ENCODE data around the gene TGFBR2. TPM values are rescaled to one million over a fixed set of nuclear protein-coding genes. Genes with fewer than 3 reads are reported as not detected.

TGFBR2 gene
- polyA plus RNA-seq, 1 of the 3 experiments (the other 2 are of a cell fraction), result 48.3 TPM

DNA sequence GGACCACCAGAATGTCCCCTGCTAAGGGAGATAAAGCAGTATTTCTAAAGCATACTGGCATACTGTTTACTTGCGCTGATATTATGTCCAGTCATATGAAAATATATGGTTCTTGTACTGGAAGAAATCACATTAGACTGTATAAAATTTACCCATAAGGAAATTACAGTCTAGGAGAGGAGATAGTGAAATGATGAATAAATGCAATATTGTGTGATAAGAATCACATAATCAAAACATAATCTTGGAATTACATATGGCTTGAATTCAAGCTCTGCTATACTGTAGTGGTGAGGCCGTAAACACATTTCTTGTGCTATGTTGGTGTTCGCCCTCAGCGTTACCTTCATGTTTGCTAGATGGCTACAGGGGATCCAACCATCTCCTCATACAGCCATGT, 20.7 kb upstream of the TGFBR2 start:
- no peaks in the 10 kb centered on the region for H3K9me3 ChIP-seq
- peaks cover 0 to 2% of the 10 kb centered on the region in 2 experiments; a peak in 2 of 4 replicates for H3K4me1 ChIP-seq (ENCODE audit: control insufficient read depth in 1 of 2, insufficient read depth in 2 of 2, low read depth in 1 of 2, low read length in 1 of 2)
- peak; percentile 27 for DNase-seq
- no peaks in the 10 kb centered on the region for H3K79me2 ChIP-seq (ENCODE audit: insufficient read depth)
- no peaks in the 10 kb centered on the region for H3K9me2 ChIP-seq
- H3K36me3 ChIP-seq (replicated peaks in 1 of 2; ENCODE audit: control insufficient read depth in 1 of 2, insufficient read depth in 2 of 2, low read length in 1 of 2), result no peaks in the 10 kb centered on the region
- TF ChIP-seq YY1 (IDR thresholded peaks at IDR 0.05; ENCODE audit: low read depth), result no peak
- no peak for TF ChIP-seq POLR2AphosphoS5 (IDR thresholded peaks at IDR 0.05; ENCODE audit: low read depth, low read length)
- TF ChIP-seq, protein P1, sequence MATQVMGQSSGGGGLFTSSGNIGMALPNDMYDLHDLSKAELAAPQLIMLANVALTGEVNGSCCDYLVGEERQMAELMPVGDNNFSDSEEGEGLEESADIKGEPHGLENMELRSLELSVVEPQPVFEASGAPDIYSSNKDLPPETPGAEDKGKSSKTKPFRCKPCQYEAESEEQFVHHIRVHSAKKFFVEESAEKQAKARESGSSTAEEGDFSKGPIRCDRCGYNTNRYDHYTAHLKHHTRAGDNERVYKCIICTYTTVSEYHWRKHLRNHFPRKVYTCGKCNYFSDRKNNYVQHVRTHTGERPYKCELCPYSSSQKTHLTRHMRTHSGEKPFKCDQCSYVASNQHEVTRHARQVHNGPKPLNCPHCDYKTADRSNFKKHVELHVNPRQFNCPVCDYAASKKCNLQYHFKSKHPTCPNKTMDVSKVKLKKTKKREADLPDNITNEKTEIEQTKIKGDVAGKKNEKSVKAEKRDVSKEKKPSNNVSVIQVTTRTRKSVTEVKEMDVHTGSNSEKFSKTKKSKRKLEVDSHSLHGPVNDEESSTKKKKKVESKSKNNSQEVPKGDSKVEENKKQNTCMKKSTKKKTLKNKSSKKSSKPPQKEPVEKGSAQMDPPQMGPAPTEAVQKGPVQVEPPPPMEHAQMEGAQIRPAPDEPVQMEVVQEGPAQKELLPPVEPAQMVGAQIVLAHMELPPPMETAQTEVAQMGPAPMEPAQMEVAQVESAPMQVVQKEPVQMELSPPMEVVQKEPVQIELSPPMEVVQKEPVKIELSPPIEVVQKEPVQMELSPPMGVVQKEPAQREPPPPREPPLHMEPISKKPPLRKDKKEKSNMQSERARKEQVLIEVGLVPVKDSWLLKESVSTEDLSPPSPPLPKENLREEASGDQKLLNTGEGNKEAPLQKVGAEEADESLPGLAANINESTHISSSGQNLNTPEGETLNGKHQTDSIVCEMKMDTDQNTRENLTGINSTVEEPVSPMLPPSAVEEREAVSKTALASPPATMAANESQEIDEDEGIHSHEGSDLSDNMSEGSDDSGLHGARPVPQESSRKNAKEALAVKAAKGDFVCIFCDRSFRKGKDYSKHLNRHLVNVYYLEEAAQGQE (IDR thresholded peaks at IDR 0.05; ENCODE audit: low read depth, low read length), result no peak
- TF ChIP-seq SMC3 (IDR thresholded peaks at IDR 0.05; ENCODE audit: low read depth, low read length), result no peak
- TF ChIP-seq, protein P2, sequence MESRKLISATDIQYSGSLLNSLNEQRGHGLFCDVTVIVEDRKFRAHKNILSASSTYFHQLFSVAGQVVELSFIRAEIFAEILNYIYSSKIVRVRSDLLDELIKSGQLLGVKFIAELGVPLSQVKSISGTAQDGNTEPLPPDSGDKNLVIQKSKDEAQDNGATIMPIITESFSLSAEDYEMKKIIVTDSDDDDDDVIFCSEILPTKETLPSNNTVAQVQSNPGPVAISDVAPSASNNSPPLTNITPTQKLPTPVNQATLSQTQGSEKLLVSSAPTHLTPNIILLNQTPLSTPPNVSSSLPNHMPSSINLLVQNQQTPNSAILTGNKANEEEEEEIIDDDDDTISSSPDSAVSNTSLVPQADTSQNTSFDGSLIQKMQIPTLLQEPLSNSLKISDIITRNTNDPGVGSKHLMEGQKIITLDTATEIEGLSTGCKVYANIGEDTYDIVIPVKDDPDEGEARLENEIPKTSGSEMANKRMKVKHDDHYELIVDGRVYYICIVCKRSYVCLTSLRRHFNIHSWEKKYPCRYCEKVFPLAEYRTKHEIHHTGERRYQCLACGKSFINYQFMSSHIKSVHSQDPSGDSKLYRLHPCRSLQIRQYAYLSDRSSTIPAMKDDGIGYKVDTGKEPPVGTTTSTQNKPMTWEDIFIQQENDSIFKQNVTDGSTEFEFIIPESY (IDR thresholded peaks at IDR 0.05; ENCODE audit: borderline replicate concordance, low read depth), result no peak
- TF ChIP-seq, protein P3, sequence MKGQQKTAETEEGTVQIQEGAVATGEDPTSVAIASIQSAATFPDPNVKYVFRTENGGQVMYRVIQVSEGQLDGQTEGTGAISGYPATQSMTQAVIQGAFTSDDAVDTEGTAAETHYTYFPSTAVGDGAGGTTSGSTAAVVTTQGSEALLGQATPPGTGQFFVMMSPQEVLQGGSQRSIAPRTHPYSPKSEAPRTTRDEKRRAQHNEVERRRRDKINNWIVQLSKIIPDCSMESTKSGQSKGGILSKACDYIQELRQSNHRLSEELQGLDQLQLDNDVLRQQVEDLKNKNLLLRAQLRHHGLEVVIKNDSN (IDR thresholded peaks at IDR 0.05; ENCODE audit: borderline replicate concordance, low read depth), result no peak
- TF ChIP-seq EP300 (IDR thresholded peaks at IDR 0.05; ENCODE audit: borderline replicate concordance in 1 of 2, low read depth in 1 of 2, low read length in 1 of 2), result peak in 1 of 2 experiments; percentile 63; a peak in 1 of 4 replicates
- TF ChIP-seq RCOR1 (IDR thresholded peaks at IDR 0.05; ENCODE audit: low read length), result peak; percentile 79; the same call in 1 of the 2 replicates
- TF ChIP-seq EZH2phosphoT487 (IDR thresholded peaks at IDR 0.05; ENCODE audit: borderline replicate concordance, low read depth), result no peak
- TF ChIP-seq SIN3A (IDR thresholded peaks at IDR 0.05; ENCODE audit: borderline replicate concordance, low read depth, low read length), result no peak
- no peak for TF ChIP-seq RAD21 (IDR thresholded peaks at IDR 0.05; ENCODE audit: low read length)
- TF ChIP-seq, protein P4, sequence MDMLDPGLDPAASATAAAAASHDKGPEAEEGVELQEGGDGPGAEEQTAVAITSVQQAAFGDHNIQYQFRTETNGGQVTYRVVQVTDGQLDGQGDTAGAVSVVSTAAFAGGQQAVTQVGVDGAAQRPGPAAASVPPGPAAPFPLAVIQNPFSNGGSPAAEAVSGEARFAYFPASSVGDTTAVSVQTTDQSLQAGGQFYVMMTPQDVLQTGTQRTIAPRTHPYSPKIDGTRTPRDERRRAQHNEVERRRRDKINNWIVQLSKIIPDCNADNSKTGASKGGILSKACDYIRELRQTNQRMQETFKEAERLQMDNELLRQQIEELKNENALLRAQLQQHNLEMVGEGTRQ (IDR thresholded peaks at IDR 0.05; ENCODE audit: borderline replicate concordance, low read depth, low read length), result no peak
- peak; percentile 74 for TF ChIP-seq GATA2 (CRISPR knock-in tag; IDR thresholded peaks at IDR 0.05)
- TF ChIP-seq FOXJ3 (CRISPR knock-in tag; IDR thresholded peaks at IDR 0.05), result no peak
- TF ChIP-seq TEAD4 (IDR thresholded peaks at IDR 0.05; ENCODE audit: borderline replicate concordance, insufficient read depth), result no peak
- TF ChIP-seq CHD2 (IDR thresholded peaks at IDR 0.05; ENCODE audit: low read length, partially characterized antibody), result peak; percentile 36
- ChIA-PET CTCF (interaction anchor here (1.1 kb wide), 1 partner anchor 108 kb away, joined by 4 read pairs; no protein-coding TSS in a partner anchor), POLR2A (no interaction called here)
- WGBS (ENCODE audit: low lambda C conversion rate), result 94% methylated on average over 4 of the region's 4 CpGs
- no peak overlapping the region for H2AFZ ChIP-seq (ENCODE audit: low read depth)
- H4K20me1 ChIP-seq (ENCODE audit: insufficient read depth), result no peaks in the 10 kb centered on the region
- no peak overlapping the region for H3K4me3 ChIP-seq (ENCODE audit: low read depth in 2 of 2, low read length in 1 of 2)
- no peaks in the 10 kb centered on the region for H3K27me3 ChIP-seq (ENCODE audit: insufficient read depth)
- no peaks in the 10 kb centered on the region for H3F3A ChIP-seq (replicated peaks; ENCODE audit: insufficient read depth)
- no peak overlapping the region for H3K9ac ChIP-seq
- H3K4me2 ChIP-seq, result no peak overlapping the region
- no peak overlapping the region for H3K27ac ChIP-seq (ENCODE audit: low read depth in 2 of 2, low read length in 1 of 2)
